GM12865 (cell line): ENCODE data around the gene GNAT1.

Experiments used
- DNase-seq: peaks from one replicate; pipeline ENCODE4 v3.0.0; 2010; ENCODE audit warnings: low read depth
- H3K4me3 ChIP-seq: 2 replicates; pipeline ENCODE4 v1.5.1; 2011; ENCODE audit warnings: mild to moderate bottlenecking, low read depth, low read length, control low read depth
- TF ChIP-seq, protein P1 (sequence below): IDR thresholded peaks from 2 replicates; pipeline ENCODE4 v1.5.1; 2011; ENCODE audit warnings: low read length, control low read depth, low read depth, inconsistent platforms; ENCODE audit not compliant: insufficient read depth; ENCODE audit errors: missing control alignments

GNAT1 gene

DNA sequence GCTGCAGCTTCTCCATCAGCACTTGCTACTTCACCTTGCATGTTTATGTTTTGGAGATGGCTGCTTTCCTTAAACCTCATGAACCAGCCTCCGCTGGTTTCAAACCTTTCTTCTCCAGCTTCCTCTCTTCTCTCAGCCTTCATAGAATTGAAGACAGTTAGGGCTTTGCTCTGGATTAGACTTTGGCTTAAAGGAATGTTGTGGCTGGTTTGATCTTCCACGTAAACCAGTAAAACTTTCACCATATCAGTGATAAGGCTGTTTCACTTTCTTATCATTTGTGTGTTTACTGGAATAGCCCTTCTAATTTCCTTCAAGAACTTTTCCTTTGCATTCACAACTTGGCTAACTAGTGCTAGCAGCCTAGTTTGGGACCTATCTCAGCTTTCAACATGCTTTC, 11.7 kb upstream of the GNAT1 start:
- TF ChIP-seq, protein P1, sequence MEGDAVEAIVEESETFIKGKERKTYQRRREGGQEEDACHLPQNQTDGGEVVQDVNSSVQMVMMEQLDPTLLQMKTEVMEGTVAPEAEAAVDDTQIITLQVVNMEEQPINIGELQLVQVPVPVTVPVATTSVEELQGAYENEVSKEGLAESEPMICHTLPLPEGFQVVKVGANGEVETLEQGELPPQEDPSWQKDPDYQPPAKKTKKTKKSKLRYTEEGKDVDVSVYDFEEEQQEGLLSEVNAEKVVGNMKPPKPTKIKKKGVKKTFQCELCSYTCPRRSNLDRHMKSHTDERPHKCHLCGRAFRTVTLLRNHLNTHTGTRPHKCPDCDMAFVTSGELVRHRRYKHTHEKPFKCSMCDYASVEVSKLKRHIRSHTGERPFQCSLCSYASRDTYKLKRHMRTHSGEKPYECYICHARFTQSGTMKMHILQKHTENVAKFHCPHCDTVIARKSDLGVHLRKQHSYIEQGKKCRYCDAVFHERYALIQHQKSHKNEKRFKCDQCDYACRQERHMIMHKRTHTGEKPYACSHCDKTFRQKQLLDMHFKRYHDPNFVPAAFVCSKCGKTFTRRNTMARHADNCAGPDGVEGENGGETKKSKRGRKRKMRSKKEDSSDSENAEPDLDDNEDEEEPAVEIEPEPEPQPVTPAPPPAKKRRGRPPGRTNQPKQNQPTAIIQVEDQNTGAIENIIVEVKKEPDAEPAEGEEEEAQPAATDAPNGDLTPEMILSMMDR: no peak
- no peak for DNase-seq
- H3K4me3 ChIP-seq: no peak overlapping the region

DNA sequence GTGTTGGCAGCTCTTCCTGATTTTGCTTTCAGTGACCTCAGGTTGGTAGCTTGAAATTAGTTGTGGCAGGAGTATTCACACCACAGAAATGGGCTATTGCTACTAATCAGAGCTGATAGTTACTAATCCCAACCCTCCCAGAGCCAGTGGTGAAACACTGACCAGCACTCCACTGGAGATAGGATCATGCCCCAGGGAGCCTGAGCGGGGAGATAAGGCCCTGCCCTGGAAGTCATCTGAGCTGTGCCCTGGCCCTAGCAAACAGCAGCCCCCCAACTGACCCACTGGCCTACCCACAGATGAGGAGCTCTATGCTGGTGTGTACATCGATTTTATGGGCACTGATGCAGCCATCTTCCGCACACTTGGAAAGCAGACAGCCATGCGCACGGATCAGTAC, 9.4 kb upstream of the GNAT1 start:
- H3K4me3 ChIP-seq: no peak overlapping the region
- DNase-seq: no peak
- TF ChIP-seq, protein P1: no peak

DNA sequence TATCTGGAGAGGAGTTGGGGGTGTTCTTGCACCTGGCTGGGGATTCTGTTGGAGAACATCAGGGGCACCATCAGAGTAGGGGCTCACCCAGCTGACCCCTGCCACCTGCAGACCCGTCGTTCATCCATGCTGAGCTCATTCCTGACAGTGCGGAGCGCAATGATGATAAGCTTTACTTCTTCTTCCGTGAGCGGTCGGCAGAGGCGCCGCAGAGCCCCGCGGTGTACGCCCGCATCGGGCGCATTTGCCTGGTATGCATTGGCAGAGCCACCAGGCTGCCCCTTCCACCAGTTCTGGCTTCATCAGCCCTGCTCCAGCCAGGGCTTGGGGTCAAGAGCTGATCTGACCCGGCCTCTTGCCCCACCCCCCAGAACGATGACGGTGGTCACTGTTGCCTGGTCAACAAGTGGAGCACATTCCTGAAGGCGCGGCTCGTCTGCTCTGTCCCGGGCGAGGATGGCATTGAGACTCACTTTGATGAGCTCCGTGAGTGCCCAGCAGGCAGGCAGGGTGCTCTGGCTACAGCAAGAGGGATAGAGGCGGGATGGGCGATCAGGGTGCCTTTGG, 8.8 kb upstream of the GNAT1 start:
- H3K4me3 ChIP-seq: no peak overlapping the region
- TF ChIP-seq, protein P1: no peak
- DNase-seq: no peak

DNA sequence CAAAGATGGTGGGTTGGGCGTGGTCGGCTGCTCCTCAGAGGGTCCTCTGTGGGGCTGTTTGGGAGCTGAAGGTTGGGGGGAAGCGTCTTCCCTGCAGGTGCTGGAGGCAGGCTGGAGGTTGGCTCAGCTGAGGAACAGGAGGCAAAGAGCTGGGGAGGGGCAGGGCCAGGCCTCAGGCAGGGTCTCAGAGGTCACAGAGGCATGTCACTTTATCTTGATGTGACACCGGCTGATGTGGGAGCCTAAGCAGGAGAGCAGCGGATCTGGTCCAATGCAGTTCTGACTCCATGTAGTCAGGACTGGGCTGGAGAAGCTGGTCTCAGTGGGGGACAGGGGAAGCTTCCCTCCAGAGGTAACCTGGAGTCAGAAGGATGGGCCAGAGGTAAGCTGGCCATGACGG, 7.7 kb upstream of the GNAT1 start:
- TF ChIP-seq, protein P1: no peak
- no peak for DNase-seq
- H3K4me3 ChIP-seq: no peak overlapping the region

DNA sequence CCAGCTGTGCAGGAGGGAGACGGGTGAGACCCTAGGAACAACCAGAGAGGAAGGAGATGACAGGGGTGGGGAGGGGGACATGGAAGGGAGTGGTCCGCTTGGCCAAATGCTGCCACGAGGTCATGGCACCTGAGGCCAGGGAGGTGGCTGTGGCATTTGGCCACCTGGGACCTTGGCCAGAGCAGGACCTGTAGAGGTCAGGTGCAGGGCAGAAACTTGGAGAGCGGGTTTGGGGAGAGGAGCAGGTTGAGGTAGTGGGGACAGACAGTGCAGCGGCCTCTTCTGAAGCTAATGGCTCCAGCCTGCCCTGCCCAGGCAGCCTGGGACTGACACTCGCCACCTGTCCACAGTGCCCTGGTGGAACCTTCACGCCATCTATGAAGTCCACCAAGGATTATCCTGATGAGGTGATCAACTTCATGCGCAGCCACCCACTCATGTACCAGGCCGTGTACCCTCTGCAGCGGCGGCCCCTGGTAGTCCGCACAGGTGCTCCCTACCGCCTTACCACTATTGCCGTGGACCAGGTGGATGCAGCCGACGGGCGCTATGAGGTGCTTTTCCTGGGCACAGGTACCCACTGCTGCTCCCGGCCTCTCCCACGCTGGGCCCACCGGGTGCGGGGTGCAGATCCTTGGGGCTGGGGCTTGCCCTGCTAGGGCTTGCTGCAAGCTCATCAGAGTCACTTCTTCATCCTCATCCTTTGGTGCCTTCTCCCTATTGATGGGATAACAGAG, 7.0 kb upstream of the GNAT1 start:
- no peak overlapping the region for H3K4me3 ChIP-seq
- TF ChIP-seq, protein P1: no peak
- no peak for DNase-seq

DNA sequence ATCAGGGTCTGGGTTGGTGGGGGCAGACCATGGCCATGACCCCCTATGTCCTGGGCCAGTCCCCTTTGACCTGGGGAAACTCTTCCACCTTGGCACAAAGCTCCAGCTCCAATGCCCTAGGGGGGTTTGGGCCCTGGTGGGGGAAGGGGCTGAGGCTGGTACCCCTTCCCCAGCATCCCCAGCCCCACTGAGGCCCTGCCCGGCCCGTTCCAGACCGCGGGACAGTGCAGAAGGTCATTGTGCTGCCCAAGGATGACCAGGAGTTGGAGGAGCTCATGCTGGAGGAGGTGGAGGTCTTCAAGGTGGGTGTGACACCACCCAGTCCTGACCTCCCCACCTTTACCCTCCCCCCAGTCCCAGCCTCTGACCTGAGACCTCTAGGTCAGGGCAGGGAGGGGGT, 6.2 kb upstream of the GNAT1 start:
- no peak overlapping the region for H3K4me3 ChIP-seq
- TF ChIP-seq, protein P1: no peak
- no peak for DNase-seq

DNA sequence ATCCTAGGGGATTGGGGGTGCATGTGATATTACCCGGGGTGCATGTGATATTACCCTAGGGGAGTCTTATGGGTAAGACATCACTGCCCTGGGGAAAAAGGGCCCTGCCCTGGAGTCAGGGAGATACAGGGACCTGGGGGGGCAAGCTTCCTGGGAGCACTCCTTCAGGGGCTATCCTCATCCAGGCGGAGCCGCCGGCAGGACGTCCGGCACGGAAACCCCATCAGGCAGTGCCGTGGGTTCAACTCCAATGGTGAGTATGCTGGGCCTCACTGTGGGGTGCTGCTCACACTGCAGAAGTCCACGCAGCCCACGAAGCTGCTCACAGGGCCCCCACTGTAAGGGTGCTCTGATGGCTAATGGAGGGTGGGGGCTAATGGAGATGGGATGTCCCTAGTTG, 5.3 kb upstream of the GNAT1 start:
- no peak for DNase-seq
- TF ChIP-seq, protein P1: no peak
- H3K4me3 ChIP-seq: no peak overlapping the region
